Measurements from ENCODE around the gene ZNF335. TPM values are rescaled to one million over a fixed set of nuclear protein-coding genes. Genes with fewer than 3 reads are reported as not detected.

Gene ZNF335
- polyA plus RNA-seq, 3 donors: 10.2 to 10.9 (median 10.5) TPM

GRCh38 chr20:45952861-45953260 lies 19.1 kb downstream of the ZNF335 start:
- DNase-seq (ENCODE audit: low read depth in 3 of 3, low spot score in 2 of 3): no peak

GRCh38 chr20:45951925-45952834 lies 19.8 kb downstream of the ZNF335 start:
- DNase-seq (ENCODE audit: low read depth in 3 of 3, low spot score in 2 of 3): no peak

- no peak for DNase-seq (ENCODE audit: low read depth in 3 of 3, low spot score in 2 of 3)
Measured at GRCh38 chr20:45950330-45950646, 21.7 kb downstream of the ZNF335 start.

- DNase-seq (ENCODE audit: low read depth in 3 of 3, low spot score in 2 of 3): no peak
Measured at GRCh38 chr20:45949542-45950329, 22.3 kb downstream of the ZNF335 start.

- no peak for DNase-seq (ENCODE audit: low read depth in 3 of 3, low spot score in 2 of 3)
Measured at GRCh38 chr20:45948742-45949541, 23.1 kb downstream of the ZNF335 start.

GRCh38 chr20:45948261-45948733 lies 23.7 kb downstream of the ZNF335 start:
- no peak for DNase-seq (ENCODE audit: low read depth in 3 of 3, low spot score in 2 of 3)

GRCh38 chr20:45947110-45947866 lies 24.7 kb downstream of the ZNF335 start:
- DNase-seq (ENCODE audit: low read depth in 3 of 3, low spot score in 2 of 3): no peak

- no peak for DNase-seq (ENCODE audit: low read depth in 3 of 3, low spot score in 2 of 3)
Measured at GRCh38 chr20:45946149-45946970, 25.6 kb downstream of the ZNF335 start.

- DNase-seq (ENCODE audit: low read depth in 3 of 3, low spot score in 2 of 3): no peak
Measured at GRCh38 chr20:45945678-45946148, 26.3 kb downstream of the ZNF335 start.

GRCh38 chr20:45944965-45945677 lies 26.9 kb downstream of the ZNF335 start:
- no peak for DNase-seq (ENCODE audit: low read depth in 3 of 3, low spot score in 2 of 3)

GRCh38 chr20:45944151-45944964 lies 27.6 kb downstream of the ZNF335 start:
- no peak for DNase-seq (ENCODE audit: low read depth in 3 of 3, low spot score in 2 of 3)

- no peak for DNase-seq (ENCODE audit: low read depth in 3 of 3, low spot score in 2 of 3)
Measured at GRCh38 chr20:45943613-45944012, 28.4 kb downstream of the ZNF335 start.

- DNase-seq (ENCODE audit: low read depth in 3 of 3, low spot score in 2 of 3): no peak
Measured at GRCh38 chr20:45940469-45940868, 31.5 kb downstream of the ZNF335 start.

- no peak for DNase-seq (ENCODE audit: low read depth in 3 of 3, low spot score in 2 of 3)
Measured at GRCh38 chr20:45940053-45940452, 31.9 kb downstream of the ZNF335 start.

- no peak for DNase-seq (ENCODE audit: low read depth in 3 of 3, low spot score in 2 of 3)
Measured at GRCh38 chr20:45938727-45939438, 33.1 kb downstream of the ZNF335 start.

- no peak for DNase-seq (ENCODE audit: low read depth in 3 of 3, low spot score in 2 of 3)
Measured at GRCh38 chr20:45937765-45938164, 34.2 kb downstream of the ZNF335 start.

GRCh38 chr20:45935416-45936046 lies 36.5 kb downstream of the ZNF335 start:
- no peak for DNase-seq (ENCODE audit: low read depth in 3 of 3, low spot score in 2 of 3)

Data from right renal cortex interstitium (tissue), 3 donors.